Activated naive CD4-positive, alpha-beta T cell treated with Interleukin-2 at 50 U/mL for 16 hours (primary cell): ENCODE results near the gene MCOLN2.
"Not testable (repeated sequence)": the region's sequence is repeated elsewhere in the genome, so short reads cannot be mapped to it uniquely, and the experiment has no call there.

Source experiments
- DNase-seq: peaks from one replicate; pipeline ENCODE4 v3.0.0-alpha.2; 2020

Gene MCOLN2

DNA sequence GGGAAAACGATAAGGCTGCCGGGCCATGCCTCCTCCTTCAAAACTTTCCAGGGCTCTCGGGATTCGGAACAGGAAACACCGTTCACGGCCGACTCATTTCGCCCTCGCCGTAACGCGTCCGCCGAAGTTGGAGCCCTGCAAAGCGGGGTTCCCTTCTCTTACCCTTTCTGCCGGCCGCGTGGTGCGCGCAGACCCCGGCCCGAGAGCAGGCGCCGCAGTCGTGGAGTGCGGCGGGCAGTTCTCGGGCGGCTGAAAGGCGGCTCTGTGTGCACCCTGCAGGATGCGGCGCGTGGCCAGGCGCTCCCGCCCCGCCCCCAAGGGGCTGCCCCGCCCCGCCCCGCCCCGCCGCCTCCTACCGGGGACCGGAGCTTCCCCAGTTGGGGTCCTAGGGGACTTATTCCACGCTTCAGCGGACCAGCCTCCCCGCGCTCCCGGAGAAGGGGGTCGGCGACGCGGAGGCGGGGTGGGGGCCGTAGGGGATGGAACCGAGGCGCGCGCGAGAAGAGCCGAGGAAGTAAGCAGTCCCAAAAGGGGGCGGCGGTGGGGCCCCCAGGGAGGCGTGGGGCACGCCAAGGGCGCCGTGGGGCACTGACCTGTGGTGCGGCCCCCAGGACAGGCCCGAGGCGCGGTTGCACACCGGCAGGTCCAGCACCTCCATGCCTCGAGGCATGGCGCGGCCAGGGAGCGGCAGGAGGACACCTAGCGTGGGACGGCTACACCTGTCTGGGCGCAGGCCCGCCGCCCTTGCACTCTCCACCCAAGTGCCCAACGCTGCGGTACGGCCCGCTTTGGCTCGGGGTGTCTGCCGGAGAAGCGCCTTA lies at the start of gene MCOLN2:
Gene MCOLN2, minus strand, starts transcription at position 268 of the 821 bp plus-strand sequence. Its CDS starts 241 bp downstream, at position 27.
- DNase-seq: peak; percentile 58

DNA sequence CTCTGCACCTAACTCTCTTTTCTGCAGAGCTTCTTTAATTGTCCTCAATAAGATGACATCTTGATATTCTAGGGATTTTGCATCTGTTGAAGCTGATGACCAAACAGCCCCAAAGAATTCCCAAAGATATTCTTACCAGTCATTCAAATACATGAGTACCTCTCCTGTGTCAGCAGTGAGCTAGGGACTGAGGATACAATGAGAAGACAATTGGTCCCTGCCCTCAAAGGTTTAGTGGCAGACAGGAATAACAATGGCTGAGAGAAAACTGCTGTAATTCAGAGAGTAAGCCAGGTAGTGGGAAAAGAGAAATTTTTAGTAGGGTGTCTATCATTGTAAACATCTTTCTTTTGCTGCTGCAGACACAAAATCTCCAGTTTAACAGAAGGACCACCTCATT lies 45.5 kb upstream of the MCOLN2 start:
- no peak for DNase-seq

- no peak for DNase-seq
Observed at GRCh38 chr1:85041793-85042192, 44.9 kb upstream of the MCOLN2 start.

GRCh38 chr1:85033221-85033620 lies 36.3 kb upstream of the MCOLN2 start:
- no peak for DNase-seq

DNA sequence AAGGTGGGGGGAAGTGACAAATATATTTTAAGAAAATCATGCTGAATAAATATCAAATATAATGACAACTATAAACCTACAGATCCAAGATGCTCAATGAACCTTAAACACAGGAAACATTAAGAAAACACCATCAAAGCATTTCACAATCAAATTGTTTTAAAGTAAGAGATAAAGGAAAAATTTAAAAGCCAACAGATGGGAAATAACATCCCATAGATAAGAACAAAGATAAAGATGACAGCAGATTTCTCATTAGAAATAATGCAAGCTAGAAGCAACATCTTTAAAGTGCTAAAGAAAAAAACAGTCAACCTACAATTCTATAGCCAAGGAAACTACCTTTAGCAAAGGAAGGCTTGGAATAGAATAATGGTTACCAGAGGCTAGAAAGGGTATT lies 33.6 kb upstream of the MCOLN2 start:
- DNase-seq: no peak

- DNase-seq: no peak
Observed at GRCh38 chr1:85028151-85028550, 31.2 kb upstream of the MCOLN2 start.

- peak; percentile 24 for DNase-seq
Observed at GRCh38 chr1:85027242-85027983, 30.5 kb upstream of the MCOLN2 start.

GRCh38 chr1:85025940-85026339 lies 29.0 kb upstream of the MCOLN2 start:
- DNase-seq: no peak

GRCh38 chr1:85024736-85025135 lies 27.8 kb upstream of the MCOLN2 start:
- no peak for DNase-seq

GRCh38 chr1:85022700-85023099 lies 25.8 kb upstream of the MCOLN2 start:
- DNase-seq: no peak

- DNase-seq: no peak
Observed at GRCh38 chr1:85019994-85020393, 23.1 kb upstream of the MCOLN2 start.

DNA sequence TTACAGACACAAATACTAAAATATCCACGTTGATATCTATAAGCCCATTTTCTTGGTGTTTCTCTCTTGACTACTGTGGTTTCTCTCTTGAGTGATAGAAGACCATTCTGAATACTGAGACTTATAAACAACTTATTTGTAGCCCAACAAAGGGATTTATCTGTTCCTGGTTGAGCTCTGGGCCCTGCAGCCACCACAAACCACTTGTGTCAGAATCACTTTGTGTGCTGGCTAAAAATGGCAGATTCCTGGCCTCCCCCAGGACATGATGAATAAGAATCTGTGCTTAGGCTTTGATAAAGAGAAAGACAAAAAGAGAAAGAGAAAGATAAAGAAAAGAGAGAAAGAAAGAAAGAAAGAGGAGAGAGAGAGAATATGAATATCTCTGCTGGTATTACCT lies 18.9 kb upstream of the MCOLN2 start:
- no peak for DNase-seq

DNA sequence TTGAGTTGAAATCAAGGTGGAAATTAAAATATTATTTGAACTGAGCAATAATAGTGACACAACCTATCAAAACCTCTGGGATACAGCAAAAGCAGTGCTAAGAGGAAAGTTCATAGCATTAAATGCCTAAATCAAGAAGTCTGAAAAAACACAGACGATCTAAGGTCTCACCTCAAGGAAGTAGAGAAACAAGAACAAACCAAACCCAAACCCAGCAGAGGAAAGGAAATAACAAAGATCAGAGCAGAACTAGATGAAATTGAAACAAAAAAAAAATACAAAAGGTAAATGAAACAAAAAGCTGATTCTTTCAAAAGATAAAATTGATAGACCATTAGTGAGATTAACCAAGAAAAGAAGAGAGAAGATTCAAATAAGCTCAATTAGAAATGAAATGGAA lies 8.7 kb upstream of the MCOLN2 start:
- not testable (repeated sequence) for DNase-seq

DNA sequence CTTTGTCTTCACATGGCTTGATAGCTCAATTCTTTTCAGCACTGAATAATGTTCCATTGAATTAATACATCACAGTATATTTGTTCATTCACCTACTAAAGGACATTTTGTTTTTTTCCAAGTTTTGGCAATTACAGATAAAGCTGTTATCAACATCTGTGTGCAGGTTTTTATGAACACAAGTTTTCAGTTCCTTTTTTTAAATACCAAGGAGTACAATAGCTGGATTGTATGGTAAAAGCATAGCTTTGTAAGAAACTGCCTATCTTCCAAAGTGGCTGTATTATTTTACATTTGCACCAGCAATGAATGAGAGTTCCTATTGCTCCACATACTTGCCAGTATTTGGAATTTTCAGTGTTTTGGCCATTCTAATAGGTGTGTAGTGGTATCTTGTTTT lies 4.8 kb upstream of the MCOLN2 start:
- no peak for DNase-seq

- DNase-seq: peak; percentile 43
Observed at GRCh38 chr1:84998642-84999280, 1.8 kb upstream of the MCOLN2 start.

DNA sequence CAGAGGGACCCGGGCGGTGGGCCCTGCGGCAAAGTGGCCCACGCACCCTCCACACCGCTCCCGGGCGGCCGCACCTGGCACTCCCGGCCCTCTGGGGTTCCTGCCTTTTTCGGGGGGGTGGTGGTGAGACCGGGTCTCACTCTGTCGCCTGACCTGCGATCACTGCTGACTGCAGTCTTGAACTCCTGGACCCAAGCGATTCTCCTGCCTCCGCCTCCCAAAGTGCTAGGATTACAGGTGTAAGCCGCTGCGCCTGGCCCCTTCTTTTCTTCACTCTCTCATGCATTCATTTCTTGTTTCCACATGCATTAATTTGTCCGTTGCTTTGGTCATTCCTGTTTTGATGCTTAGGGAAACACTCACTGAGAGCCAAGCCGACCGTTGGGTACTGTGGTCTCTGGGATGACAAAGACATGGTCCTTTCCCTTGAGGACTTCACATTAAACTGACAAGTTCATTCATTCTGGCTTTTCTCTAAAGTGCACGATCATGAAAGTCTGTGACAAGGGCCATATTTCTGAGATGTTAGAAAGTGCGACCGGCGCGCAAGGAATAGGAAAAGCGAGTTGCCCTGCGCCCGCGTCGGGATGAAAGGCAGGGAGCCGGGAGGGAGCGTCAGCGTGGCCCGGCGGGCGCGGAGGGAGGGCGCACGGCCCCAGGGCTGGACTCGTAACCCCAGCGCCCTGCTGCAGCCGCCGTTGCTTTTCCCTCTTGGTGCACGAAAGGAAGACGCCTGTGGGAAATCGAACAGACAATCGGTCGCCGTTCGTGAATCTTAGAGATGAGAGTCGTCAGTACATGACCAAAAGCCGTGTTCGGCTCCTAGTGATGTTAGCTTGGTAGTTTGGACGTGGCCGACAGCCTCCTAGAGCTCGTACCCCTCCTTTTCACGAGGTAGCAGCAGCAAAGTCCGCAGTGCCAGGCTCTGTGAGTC lies 1.0 kb upstream of the MCOLN2 start:
- DNase-seq: peak; percentile 8

DNA sequence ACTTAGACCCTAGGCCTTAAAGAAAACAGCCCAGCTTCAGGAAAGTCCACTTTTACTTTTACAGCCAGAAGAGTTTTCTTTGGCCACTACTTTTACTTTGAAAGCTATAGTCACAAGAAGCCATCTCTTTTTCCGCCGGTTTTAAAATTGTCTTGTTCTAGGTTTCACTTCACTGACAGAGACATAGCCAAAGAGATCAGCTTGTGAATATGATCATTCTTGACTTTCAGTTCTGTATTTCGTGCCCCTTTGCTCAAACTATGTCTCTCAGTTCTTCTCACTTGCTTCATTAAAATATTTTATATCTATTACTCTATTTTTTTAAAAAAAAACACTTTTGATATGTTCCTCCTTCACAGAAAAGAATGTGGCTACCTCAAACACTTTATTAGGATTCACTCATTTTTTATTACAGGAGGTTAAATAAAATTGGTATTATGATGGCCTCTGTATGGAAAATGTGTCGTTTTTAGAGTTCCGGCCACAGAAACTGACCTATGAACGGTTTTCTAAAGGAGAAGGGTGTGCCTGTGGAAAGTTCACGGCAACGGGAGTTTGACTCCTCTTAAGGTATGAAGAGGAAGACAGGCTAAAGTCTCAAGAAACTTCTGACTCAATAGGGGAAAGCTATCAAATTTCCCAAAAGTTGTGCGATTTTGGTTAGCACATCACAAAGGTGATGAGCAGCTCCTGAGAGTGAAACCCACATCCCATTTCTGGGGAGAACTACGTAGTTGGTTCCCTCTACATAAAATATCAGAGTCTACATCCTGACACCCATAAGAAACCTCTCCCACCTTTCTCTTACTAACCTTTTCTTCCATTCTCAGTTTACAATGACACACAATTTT lies 1.2 kb downstream of the MCOLN2 start:
- peak; percentile 26 for DNase-seq

DNA sequence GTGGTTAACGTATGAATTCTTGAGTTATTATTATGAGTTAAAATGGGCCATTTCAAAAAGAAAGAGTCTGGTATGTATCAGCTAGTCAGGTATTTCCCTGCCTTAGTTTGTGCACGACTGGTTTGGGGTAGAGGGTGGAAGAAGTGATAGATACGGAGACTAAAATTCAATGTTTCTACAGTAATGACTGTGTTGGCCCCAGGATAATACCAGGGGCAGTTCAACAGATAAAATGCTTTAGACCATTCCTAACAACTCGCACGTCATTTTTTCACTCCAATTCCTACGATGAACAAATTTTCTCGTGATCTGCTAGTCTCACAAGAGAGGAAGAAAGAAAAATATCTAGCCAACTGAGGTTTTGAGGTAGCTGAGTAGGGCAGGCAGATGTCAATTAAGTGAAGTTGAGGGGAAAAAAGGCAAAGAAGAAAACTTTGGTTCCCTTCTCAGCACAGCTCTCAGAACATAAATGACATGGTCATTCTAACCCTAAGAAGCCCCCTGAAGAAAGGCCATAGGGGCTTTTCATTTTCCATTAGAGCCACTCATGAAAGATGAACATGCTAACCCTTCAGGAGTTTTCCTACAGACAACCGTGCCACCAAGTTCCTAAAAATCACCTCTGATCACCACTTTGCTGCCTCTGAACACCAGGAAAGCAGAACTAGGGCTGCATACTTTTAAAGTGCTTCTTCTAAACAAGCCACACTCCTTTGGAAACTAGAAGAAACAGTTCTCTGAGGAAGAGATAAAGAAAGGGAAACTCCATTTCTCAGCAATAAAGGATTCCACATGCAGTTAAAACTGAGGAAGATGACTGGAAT lies 5.6 kb downstream of the MCOLN2 start:
- no peak for DNase-seq

GRCh38 chr1:84988588-84988987 lies 8.3 kb downstream of the MCOLN2 start:
- DNase-seq: no peak

DNA sequence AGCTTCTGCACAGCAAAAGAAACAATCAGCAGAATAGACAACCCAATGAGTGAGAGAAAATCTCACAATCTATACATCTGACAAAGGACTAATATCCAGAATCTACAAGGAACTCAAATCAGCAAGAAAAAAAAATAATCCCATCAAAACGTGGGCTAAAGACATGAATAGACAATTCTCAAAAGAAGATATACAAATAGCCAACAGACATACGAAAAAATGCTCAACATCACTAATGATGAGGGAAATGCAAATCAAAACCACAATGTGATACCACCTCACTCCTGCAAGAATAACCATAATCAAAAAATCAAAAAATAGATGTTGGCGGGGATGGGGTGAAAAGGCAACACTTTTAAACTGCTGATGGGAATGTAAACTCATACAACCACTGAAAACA lies 10.4 kb downstream of the MCOLN2 start:
- DNase-seq: not testable (repeated sequence)

- DNase-seq: no peak
Observed at GRCh38 chr1:84985365-84985764, 11.5 kb downstream of the MCOLN2 start.
